GM23338 (cell line): ENCODE measurements around the gene PYY. TPM values are rescaled to one million over a fixed set of nuclear protein-coding genes. Genes with fewer than 3 reads are reported as not detected.

ENCODE experiments used
- ATAC-seq: fragments of 200-7000 bp; cut with Tn5 transposase; 3 replicates; pipeline ENCODE4 v1.9.1; 2020
- DNase-seq: peaks from one replicate; pipeline ENCODE4 v3.0.0-alpha.2; 2015; ENCODE audit warnings: low spot score
- H2AFZ ChIP-seq: fragments of 200-600 bp; sonication (generic); 2 replicates; pipeline ENCODE4 v1.8.0; 2016; ENCODE audit warnings: antibody characterized with exemption, mild to moderate bottlenecking, moderate library complexity
- H3F3A ChIP-seq: fragments of 200-600 bp; sonication (generic); replicated peaks from 2 replicates; pipeline ENCODE4 v1.8.0; 2017; ENCODE audit warnings: antibody characterized with exemption, mixed run types, low read depth
- H3K27ac ChIP-seq: fragments of 200-600 bp; sonication (generic); 2 replicates; pipeline ENCODE4 v1.6.1; 2016; ENCODE audit warnings: low read depth
- H3K27me3 ChIP-seq: fragments of 200-600 bp; sonication (generic); 2 replicates; pipeline ENCODE4 v1.8.0; 2016; ENCODE audit warnings: mild to moderate bottlenecking, mixed run types, moderate library complexity; ENCODE audit not compliant: insufficient read depth
- H3K36me3 ChIP-seq: fragments of 200-600 bp; sonication (generic); 2 replicates; pipeline ENCODE4 v1.8.0; 2016; ENCODE audit warnings: mild to moderate bottlenecking; ENCODE audit not compliant: insufficient read depth
- H3K4me1 ChIP-seq: fragments of 200-600 bp; sonication (generic); 2 replicates; pipeline ENCODE4 v1.8.0; 2016; ENCODE audit warnings: mild to moderate bottlenecking, moderate library complexity; ENCODE audit not compliant: insufficient read depth
- H3K4me2 ChIP-seq: fragments of 200-600 bp; sonication (generic); 2 replicates; pipeline ENCODE4 v1.7.1; 2017; ENCODE audit warnings: mixed run types
- H3K4me3 ChIP-seq: fragments of 200-600 bp; sonication (generic); 2 replicates; pipeline ENCODE4 v1.6.1; 2016; ENCODE audit warnings: mixed run types
- H3K79me2 ChIP-seq: fragments of 200-600 bp; sonication (generic); replicated peaks from 2 replicates; pipeline ENCODE4 v1.8.0; 2017; ENCODE audit warnings: mild to moderate bottlenecking; ENCODE audit not compliant: insufficient read depth
- H3K9me2 ChIP-seq: fragments of 200-600 bp; sonication (generic); 2 replicates; pipeline ENCODE4 v1.8.0; 2017; ENCODE audit not compliant: insufficient read depth
- H4K20me1 ChIP-seq: fragments of 200-600 bp; sonication (generic); replicated peaks from 2 replicates; pipeline ENCODE4 v1.8.0; 2017; ENCODE audit warnings: mild to moderate bottlenecking; ENCODE audit not compliant: insufficient read depth
- H3K27ac Mint-ChIP-seq: 2 replicates; pipeline ENCODE4 v1.8.0; 2020; ENCODE audit warnings: inconsistent platforms, mild to moderate bottlenecking, moderate library complexity, mixed read lengths
- H3K27me3 Mint-ChIP-seq: 3 replicates; pipeline ENCODE4 v1.8.0; 2022; ENCODE audit warnings: low read depth, mild to moderate bottlenecking, moderate library complexity, mixed read lengths, inconsistent platforms; ENCODE audit not compliant: insufficient read depth, poor library complexity
- H3K36me3 Mint-ChIP-seq: 3 replicates; pipeline ENCODE4 v1.8.0; 2021; ENCODE audit warnings: low read depth, mild to moderate bottlenecking, inconsistent platforms, moderate library complexity, mixed read lengths
- H3K4me1 Mint-ChIP-seq: 3 replicates; pipeline ENCODE4 v1.8.0; 2020; ENCODE audit warnings: mild to moderate bottlenecking, inconsistent platforms, mixed read lengths
- H3K4me3 Mint-ChIP-seq: 3 replicates; pipeline ENCODE4 v1.8.0; 2021; ENCODE audit warnings: moderate library complexity, mild to moderate bottlenecking, inconsistent platforms, mixed read lengths
- H3K9me3 Mint-ChIP-seq: 3 replicates; pipeline ENCODE4 v1.8.0; 2020; ENCODE audit warnings: moderate library complexity, mild to moderate bottlenecking, inconsistent platforms, mixed read lengths
- CREB1 ChIP-seq: fragments of 250-450 bp; sonication (Bioruptor Pico); IDR thresholded peaks from 2 replicates; pipeline ENCODE4 v1.5.0; 2020; ENCODE audit warnings: low read depth, mild to moderate bottlenecking, moderate library complexity
- EZH2 ChIP-seq: fragments of 200-600 bp; sonication (generic); IDR thresholded peaks from one replicate; pipeline ENCODE4 v1.8.0; 2017; ENCODE audit warnings: antibody characterized with exemption, mild to moderate bottlenecking, low read depth; ENCODE audit not compliant: unreplicated experiment
- EZH2phosphoT487 ChIP-seq: fragments of 200-600 bp; sonication (generic); IDR thresholded peaks from one replicate; pipeline ENCODE4 v1.8.1; 2018; ENCODE audit warnings: antibody characterized with exemption; ENCODE audit not compliant: unreplicated experiment
- NANOG ChIP-seq: IDR thresholded peaks from 2 replicates; pipeline ENCODE4 v1.6.1; 2016; ENCODE audit warnings: antibody characterized with exemption, borderline replicate concordance
- POLR2AphosphoS5 ChIP-seq: IDR thresholded peaks from 2 replicates; pipeline ENCODE4 v1.6.1; 2016; ENCODE audit warnings: antibody characterized with exemption, low read depth
- STAT1 ChIP-seq: IDR thresholded peaks from one replicate; pipeline ENCODE4 v1.6.1; 2016; ENCODE audit warnings: antibody characterized with exemption; ENCODE audit not compliant: unreplicated experiment
- ZNF114 ChIP-seq: fragments of 250-450 bp; sonication (Bioruptor Pico); IDR thresholded peaks from 2 replicates; pipeline ENCODE4 v1.5.0; 2020; ENCODE audit warnings: mild to moderate bottlenecking, moderate library complexity
- ZNF331 ChIP-seq: fragments of 250-450 bp; sonication (Bioruptor Pico); IDR thresholded peaks from 2 replicates; pipeline ENCODE4 v1.5.0; 2020; ENCODE audit warnings: low read depth, mild to moderate bottlenecking, moderate library complexity
- polyA plus RNA-seq: library from polyadenylated mRNA; unstranded; fragments of >200 nt; fragmentation: Nextera tagmentation; extraction: Ambion mirVana; gene quantifications from 2 replicates; pipeline ENCODE4 v1.2.1, GENCODE V29; 2016
- total RNA-seq: library from RNA; depleted of rRNA; stranded (reverse); fragments of >200 nt; shearing (Covaris generic); gene quantifications from 2 replicates; pipeline ENCODE4 v1.2.3, GENCODE V29; 2014
- TF ChIP-seq, protein P1 (sequence below), 2 experiments: fragments of 200-600 bp in 1 of 2; sonication (generic) in 1 of 2; conservative IDR thresholded peaks; 2 replicates each; pipeline versions ENCODE4 v1.5.1 to v1.6.1; 2016 to 2017; ENCODE audit warnings: antibody characterized with exemption in 2 of 2, low read depth in 2 of 2, mild to moderate bottlenecking in 2 of 2, moderate library complexity in 1 of 2
- TF ChIP-seq, protein P2 (sequence below): IDR thresholded peaks from 2 replicates; pipeline ENCODE4 v1.6.1; 2016; ENCODE audit warnings: antibody characterized with exemption

PYY gene
- total and polyA plus RNA-seq, 2 experiments from 2014 or later: 0.56 to 8.5 TPM

DNA sequence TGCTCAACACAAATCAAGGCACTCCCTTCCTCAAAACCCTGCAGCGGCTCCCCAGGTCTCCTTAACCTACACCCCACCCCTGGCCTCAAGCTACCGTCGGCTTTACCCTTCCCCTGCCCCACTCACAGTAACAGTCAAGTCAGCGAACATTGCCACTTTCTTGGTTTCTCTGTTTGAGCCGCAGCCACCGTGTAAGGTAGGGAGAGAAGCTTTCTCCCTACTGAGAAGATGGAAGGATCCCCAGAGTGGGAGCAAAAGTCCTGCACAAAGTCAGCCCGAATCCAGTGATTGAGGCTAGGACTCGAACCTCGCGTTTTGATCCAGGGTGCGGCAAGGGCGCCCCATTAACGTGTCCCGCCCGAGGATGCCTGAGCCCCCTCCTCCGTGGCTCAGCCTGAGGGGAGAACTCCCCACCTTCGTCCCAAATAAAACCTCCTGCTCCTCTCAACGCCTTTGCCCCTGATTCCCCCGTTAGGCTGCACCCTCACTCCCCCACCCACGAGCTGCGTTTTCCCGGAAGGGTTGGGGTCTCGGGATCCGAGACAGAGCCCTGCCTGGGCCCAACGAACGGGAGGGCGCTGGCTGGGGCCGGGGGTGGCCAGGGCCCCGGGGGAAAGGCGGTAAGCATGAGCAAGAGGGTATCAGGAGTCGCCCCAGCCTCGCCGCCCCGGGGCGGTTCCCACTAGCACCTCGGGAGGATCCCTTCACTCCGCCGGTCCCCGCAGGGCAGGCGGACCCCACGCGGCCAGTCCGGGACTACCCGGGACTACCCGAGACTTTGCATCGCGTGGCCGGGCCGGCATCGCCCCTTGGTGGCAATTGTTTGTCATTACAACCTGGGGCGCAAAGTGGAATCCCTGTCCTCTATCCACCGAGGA lies 40.8 kb upstream of the PYY start:
- H3K36me3 ChIP-seq: no peaks in the 10 kb centered on the region
- H2AFZ ChIP-seq: peak overlapping the region; percentile 99
- Mint-ChIP-seq H3K9me3 (no peaks in the 10 kb centered on the region), H3K27ac (no peak overlapping the region), H3K4me1 (peaks cover 3% of the 10 kb centered on the region), H3K4me3 (peak overlapping the region; percentile 59), H3K27me3 (peaks cover 7% of the 10 kb centered on the region), H3K36me3 (no peaks in the 10 kb centered on the region)
- DNase-seq (peak; percentile 86), ATAC-seq (peak; percentile 91)
- H3F3A ChIP-seq: no peaks in the 10 kb centered on the region
- H3K4me2 ChIP-seq: peak overlapping the region; percentile 84
- H4K20me1 ChIP-seq: no peaks in the 10 kb centered on the region
- H3K79me2 ChIP-seq: no peaks in the 10 kb centered on the region
- H3K4me1 ChIP-seq: no peaks in the 10 kb centered on the region
- peak overlapping the region; percentile 64 for H3K4me3 ChIP-seq
- no peaks in the 10 kb centered on the region for H3K9me2 ChIP-seq
- H3K27me3 ChIP-seq: peaks cover 10% of the 10 kb centered on the region
- TF ChIP-seq POLR2AphosphoS5: 0 out of 2 replicates have a peak, but pooled peaks have one; percentile 32
- TF ChIP-seq CREB1 (CRISPR knock-in tag): 0 out of 2 replicates have a peak, but pooled peaks have one; percentile 19
- TF ChIP-seq, protein P1, sequence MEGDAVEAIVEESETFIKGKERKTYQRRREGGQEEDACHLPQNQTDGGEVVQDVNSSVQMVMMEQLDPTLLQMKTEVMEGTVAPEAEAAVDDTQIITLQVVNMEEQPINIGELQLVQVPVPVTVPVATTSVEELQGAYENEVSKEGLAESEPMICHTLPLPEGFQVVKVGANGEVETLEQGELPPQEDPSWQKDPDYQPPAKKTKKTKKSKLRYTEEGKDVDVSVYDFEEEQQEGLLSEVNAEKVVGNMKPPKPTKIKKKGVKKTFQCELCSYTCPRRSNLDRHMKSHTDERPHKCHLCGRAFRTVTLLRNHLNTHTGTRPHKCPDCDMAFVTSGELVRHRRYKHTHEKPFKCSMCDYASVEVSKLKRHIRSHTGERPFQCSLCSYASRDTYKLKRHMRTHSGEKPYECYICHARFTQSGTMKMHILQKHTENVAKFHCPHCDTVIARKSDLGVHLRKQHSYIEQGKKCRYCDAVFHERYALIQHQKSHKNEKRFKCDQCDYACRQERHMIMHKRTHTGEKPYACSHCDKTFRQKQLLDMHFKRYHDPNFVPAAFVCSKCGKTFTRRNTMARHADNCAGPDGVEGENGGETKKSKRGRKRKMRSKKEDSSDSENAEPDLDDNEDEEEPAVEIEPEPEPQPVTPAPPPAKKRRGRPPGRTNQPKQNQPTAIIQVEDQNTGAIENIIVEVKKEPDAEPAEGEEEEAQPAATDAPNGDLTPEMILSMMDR (conservative IDR thresholded peaks at IDR 0.05; ENCODE audit: low read depth in 2 of 2): peak; percentile 80 to 87
- no peak for TF ChIP-seq ZNF331 (CRISPR knock-in tag)
- H3K27ac ChIP-seq: no peak overlapping the region

DNA sequence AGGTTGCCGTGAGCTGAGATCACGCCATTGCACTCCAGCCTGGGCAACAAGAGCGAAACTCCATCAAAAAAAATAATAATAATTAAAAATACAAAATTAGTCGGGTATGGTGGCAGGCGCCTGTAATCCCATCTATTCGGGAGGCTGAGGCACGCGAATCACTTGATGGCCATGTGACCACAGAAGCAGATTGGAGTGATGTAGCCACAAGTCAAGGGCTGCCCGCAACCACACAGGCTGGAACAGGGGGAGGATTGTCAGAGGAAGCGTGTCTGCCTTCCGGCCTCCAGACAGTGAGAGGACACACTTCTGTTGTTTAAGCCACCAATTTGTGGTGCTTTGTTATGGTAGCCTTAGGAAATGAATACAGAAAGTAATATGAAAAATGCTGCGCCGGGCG lies 38.9 kb upstream of the PYY start:
- no peaks in the 10 kb centered on the region for H4K20me1 ChIP-seq
- H3K9me2 ChIP-seq: no peaks in the 10 kb centered on the region
- no peaks in the 10 kb centered on the region for H3K79me2 ChIP-seq
- H3K27ac Mint-ChIP-seq: no peak overlapping the region
- H3K9me3 Mint-ChIP-seq: no peaks in the 10 kb centered on the region
- H3K4me1 Mint-ChIP-seq: peaks cover 3% of the 10 kb centered on the region
- no peaks in the 10 kb centered on the region for H3F3A ChIP-seq
- no peaks in the 10 kb centered on the region for H3K4me1 ChIP-seq
- no peak overlapping the region for H3K4me3 ChIP-seq
- no peak overlapping the region for H3K27ac ChIP-seq
- DNase-seq (no peak), ATAC-seq (no peak)
- no peak overlapping the region for H3K4me3 Mint-ChIP-seq
- H3K36me3 ChIP-seq: no peaks in the 10 kb centered on the region
- H3K36me3 Mint-ChIP-seq: no peaks in the 10 kb centered on the region
- H3K27me3 ChIP-seq: peaks cover 10% of the 10 kb centered on the region
- no peak overlapping the region for H2AFZ ChIP-seq
- H3K4me2 ChIP-seq: no peak overlapping the region
- peaks cover 4% of the 10 kb centered on the region for H3K27me3 Mint-ChIP-seq
- TF ChIP-seq, protein P2, sequence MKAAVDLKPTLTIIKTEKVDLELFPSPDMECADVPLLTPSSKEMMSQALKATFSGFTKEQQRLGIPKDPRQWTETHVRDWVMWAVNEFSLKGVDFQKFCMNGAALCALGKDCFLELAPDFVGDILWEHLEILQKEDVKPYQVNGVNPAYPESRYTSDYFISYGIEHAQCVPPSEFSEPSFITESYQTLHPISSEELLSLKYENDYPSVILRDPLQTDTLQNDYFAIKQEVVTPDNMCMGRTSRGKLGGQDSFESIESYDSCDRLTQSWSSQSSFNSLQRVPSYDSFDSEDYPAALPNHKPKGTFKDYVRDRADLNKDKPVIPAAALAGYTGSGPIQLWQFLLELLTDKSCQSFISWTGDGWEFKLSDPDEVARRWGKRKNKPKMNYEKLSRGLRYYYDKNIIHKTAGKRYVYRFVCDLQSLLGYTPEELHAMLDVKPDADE: no peak
- no peak for TF ChIP-seq ZNF331 (CRISPR knock-in tag)
- no peak for TF ChIP-seq NANOG
- no peak for TF ChIP-seq CREB1 (CRISPR knock-in tag)
- TF ChIP-seq ZNF114: no peak
- TF ChIP-seq POLR2AphosphoS5: no peak
- no peak for TF ChIP-seq EZH2
- TF ChIP-seq, protein P1 (conservative IDR thresholded peaks at IDR 0.05; ENCODE audit: low read depth in 2 of 2): no peak
- no peak for TF ChIP-seq EZH2phosphoT487
- TF ChIP-seq STAT1: no peak
